Upper lobe of right lung (tissue), 1 donor: ENCODE measurements around the gene GLB1L. TPM values are rescaled to one million over a fixed set of nuclear protein-coding genes. Genes with fewer than 3 reads are reported as not detected.

Source experiments
- ATAC-seq: fragments of 200-7000 bp; cut with Tn5 transposase; one replicate; pipeline ENCODE4 v1.9.1; 2020; ENCODE audit warnings: mild to moderate bottlenecking, moderate library complexity
- DNase-seq: peaks from one replicate; pipeline ENCODE4 v3.0.0-alpha.2; 2020
- H3K27ac ChIP-seq: fragments of 200-600 bp; one replicate; pipeline ENCODE4 v1.8.0; 2022
- H3K27me3 ChIP-seq: fragments of 200-600 bp; one replicate; pipeline ENCODE4 v1.8.0; 2022; ENCODE audit warnings: mild to moderate bottlenecking
- H3K36me3 ChIP-seq: fragments of 200-600 bp; one replicate; pipeline ENCODE4 v1.8.0; 2022
- H3K4me1 ChIP-seq: fragments of 200-600 bp; one replicate; pipeline ENCODE4 v1.8.0; 2022
- H3K4me3 ChIP-seq: fragments of 200-600 bp; one replicate; pipeline ENCODE4 v1.8.0; 2022; ENCODE audit warnings: mild to moderate bottlenecking
- H3K9me3 ChIP-seq: fragments of 200-600 bp; one replicate; pipeline ENCODE4 v1.8.0; 2022
- CTCF ChIP-seq: fragments of 200-600 bp; IDR thresholded peaks from one replicate; pipeline ENCODE4 v1.8.0; 2022; ENCODE audit warnings: antibody characterized with exemption
- intact Hi-C: fragments of 100-400 bp; cut with DNase I; formaldehyde crosslinking; loops from one replicate; pipeline ENCODE4 v1.11.0; 2022
- total RNA-seq: library from RNA; stranded (reverse); fragmentation: NEBNext Ultra II Directional; extraction: Animal tissue kit (Norgen Biotek cat#: 25700); gene quantifications from one replicate; pipeline ENCODE4 v1.2.1, GENCODE V29; 2021
- donor health status: DM: no; HTN: yes; CAD: no; lungs with severe emphysema.

The GLB1L gene
- total RNA-seq, 1 donor from 2014 or later: 10.0 TPM

GRCh38 chr2:219272356-219272755, 27.1 kb upstream of the GLB1L start:
- Histone ChIP-seq H3K36me3 (no peaks in the 10 kb centered on the region), H3K4me3 (no peak overlapping the region), H3K4me1 (no peaks in the 10 kb centered on the region), H3K27ac (no peak overlapping the region), H3K9me3 (no peaks in the 10 kb centered on the region), H3K27me3 (no peaks in the 10 kb centered on the region)
- ATAC-seq (no peak), DNase-seq (peak; percentile 40)
- no peak for TF ChIP-seq CTCF
- intact Hi-C loops: no loop called here

- Histone ChIP-seq H3K36me3 (no peaks in the 10 kb centered on the region), H3K27me3 (no peaks in the 10 kb centered on the region), H3K27ac (no peak overlapping the region), H3K9me3 (no peaks in the 10 kb centered on the region), H3K4me3 (no peak overlapping the region), H3K4me1 (no peaks in the 10 kb centered on the region)
- TF ChIP-seq CTCF: no peak
- no peak for ATAC-seq
- intact Hi-C loops: no loop called here
- DNase-seq: no peak
Measured at GRCh38 chr2:219271021-219271420, 25.8 kb upstream of the GLB1L start.

- Histone ChIP-seq H3K36me3 (no peaks in the 10 kb centered on the region), H3K27me3 (no peaks in the 10 kb centered on the region), H3K4me1 (no peaks in the 10 kb centered on the region), H3K9me3 (no peaks in the 10 kb centered on the region), H3K27ac (no peak overlapping the region), H3K4me3 (no peak overlapping the region)
- no peak for TF ChIP-seq CTCF
- DNase-seq (peak; percentile 28), ATAC-seq (no peak)
- intact Hi-C loops: no loop called here
Measured at GRCh38 chr2:219270055-219270372, 24.8 kb upstream of the GLB1L start.

GRCh38 chr2:219269362-219270054, 24.3 kb upstream of the GLB1L start:
- no peak for TF ChIP-seq CTCF
- Histone ChIP-seq H3K4me3 (no peak overlapping the region), H3K4me1 (no peaks in the 10 kb centered on the region), H3K9me3 (no peaks in the 10 kb centered on the region), H3K36me3 (no peaks in the 10 kb centered on the region), H3K27ac (no peak overlapping the region), H3K27me3 (no peaks in the 10 kb centered on the region)
- intact Hi-C loops: no loop called here
- ATAC-seq (peak; percentile 63), DNase-seq (peak; percentile 69)

GRCh38 chr2:219268294-219268693, 23.1 kb upstream of the GLB1L start:
- ATAC-seq: no peak
- intact Hi-C loops: no loop called here

More at GRCh38 chr2:219268294-219268693, 23.1 kb upstream of the GLB1L start:
- no peak for DNase-seq
- no peak overlapping the region for H3K27ac ChIP-seq
- no peak overlapping the region for H3K4me3 ChIP-seq
- no peak for TF ChIP-seq CTCF
- no peaks in the 10 kb centered on the region for H3K9me3 ChIP-seq
- no peaks in the 10 kb centered on the region for H3K36me3 ChIP-seq
- H3K4me1 ChIP-seq: no peaks in the 10 kb centered on the region
- H3K27me3 ChIP-seq: no peaks in the 10 kb centered on the region
